ENCODE results near the gene CAPN13. TPM values are rescaled to one million over a fixed set of nuclear protein-coding genes. Genes with fewer than 3 reads are reported as not detected.

CAPN13 gene
- total RNA-seq, 1 donor from 2014 or later, result not detected

DNA sequence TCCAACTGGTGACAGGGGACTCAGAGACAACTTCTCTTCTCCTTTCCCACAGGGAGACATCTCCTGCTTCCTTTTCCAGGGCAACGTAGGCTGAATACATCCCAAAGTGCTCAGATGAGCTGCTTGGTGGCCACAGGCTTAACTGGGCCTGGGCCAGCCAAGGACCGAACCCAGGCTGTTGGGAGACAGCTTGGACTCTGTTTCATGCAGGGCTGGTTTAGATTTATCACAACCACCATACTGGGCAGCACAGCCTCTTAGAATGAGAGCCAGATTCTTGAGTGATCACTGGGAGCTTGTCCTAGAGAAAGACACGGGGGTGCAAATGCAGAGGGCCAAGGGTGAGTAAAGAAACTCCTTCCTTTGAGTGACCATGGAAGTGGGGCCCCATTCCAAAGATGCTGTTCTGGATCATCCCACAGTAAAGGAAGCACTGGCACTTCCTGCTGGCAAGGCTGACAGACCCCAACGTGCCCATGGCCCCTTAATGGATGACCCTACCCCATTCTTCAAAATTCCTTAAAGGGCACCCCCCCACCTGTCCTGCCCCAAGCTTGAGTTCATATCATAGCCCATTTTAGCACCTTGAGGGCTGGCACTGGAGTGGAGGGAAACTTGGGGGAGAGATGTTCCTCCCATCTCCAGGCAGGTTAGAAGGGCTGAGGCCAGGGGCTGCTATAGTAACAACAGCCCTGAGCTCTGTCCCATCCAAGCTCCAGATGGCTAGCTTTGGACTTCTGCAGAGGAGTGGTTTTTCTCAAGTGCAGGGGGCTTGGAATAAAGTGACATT lies 84.1 kb downstream of the CAPN13 start:
- Mint-ChIP-seq H3K9me3 (peaks cover 6% of the 10 kb centered on the region), H3K36me3 (no peaks in the 10 kb centered on the region), H3K4me3 (no peak overlapping the region), H3K4me1 (no peaks in the 10 kb centered on the region), H3K27me3 (ENCODE audit: low read depth) (peaks cover 38% of the 10 kb centered on the region), H3K27ac (no peak overlapping the region)
- DNase-seq (ENCODE audit: low spot score in 2 of 2, unreplicated experiment in 2 of 2), result peak in 1 of 2 experiments; percentile 13
- TF ChIP-seq, protein P1, sequence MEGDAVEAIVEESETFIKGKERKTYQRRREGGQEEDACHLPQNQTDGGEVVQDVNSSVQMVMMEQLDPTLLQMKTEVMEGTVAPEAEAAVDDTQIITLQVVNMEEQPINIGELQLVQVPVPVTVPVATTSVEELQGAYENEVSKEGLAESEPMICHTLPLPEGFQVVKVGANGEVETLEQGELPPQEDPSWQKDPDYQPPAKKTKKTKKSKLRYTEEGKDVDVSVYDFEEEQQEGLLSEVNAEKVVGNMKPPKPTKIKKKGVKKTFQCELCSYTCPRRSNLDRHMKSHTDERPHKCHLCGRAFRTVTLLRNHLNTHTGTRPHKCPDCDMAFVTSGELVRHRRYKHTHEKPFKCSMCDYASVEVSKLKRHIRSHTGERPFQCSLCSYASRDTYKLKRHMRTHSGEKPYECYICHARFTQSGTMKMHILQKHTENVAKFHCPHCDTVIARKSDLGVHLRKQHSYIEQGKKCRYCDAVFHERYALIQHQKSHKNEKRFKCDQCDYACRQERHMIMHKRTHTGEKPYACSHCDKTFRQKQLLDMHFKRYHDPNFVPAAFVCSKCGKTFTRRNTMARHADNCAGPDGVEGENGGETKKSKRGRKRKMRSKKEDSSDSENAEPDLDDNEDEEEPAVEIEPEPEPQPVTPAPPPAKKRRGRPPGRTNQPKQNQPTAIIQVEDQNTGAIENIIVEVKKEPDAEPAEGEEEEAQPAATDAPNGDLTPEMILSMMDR (IDR thresholded peaks at IDR 0.05; ENCODE audit: unreplicated experiment), result no peak

DNA sequence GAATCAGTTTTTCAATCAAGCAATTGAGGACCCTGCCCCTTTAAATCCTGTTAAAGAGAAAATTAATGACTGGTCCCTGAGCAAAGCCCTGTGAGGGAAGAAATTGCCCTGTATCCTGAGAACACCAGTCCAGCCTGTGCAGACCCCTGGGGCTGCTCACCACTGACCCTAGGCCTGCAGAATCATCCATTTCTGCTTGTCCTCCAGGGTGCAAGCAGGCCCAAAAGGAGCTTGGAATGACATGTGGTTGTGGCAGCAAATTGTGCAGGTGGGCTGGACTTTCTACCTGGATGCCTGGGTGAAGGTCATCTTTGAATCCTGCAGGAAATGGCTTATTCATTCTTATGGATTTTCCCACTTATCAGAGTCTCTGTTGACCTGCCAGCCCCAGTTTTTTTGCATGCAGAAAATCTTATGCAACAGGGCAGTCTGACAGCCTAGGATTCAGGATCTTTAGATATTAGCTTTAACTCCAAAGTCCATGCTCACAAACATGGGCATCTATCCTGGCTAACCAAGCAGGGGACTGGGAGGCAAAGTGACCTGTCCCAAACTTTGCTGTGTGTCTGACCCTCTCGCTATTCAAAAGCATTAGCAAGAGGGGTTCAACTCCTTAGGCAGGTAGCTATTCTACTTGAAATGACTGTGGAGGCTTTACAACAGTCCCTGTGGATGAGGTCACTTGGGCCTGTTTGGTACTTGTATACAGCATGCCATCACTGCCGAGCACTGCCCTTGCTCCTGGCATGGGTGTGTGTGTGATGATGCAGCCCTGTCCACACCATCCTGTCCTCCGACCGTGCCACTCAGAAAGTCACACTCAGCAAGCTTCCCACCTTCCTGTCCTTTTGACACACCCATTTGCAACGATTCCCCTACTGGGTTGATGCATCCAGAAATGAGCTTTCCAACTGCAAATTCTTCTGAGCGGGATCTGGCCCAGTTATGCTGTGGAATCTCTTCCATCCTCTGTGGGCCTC lies 85.3 kb downstream of the CAPN13 start:
- TF ChIP-seq, protein P1 (IDR thresholded peaks at IDR 0.05; ENCODE audit: unreplicated experiment), result no peak
- peaks cover 6% of the 10 kb centered on the region for H3K9me3 Mint-ChIP-seq
- peak in 1 of 2 experiments; percentile 20 for DNase-seq (ENCODE audit: low spot score in 2 of 2, unreplicated experiment in 2 of 2)
- no peaks in the 10 kb centered on the region for H3K36me3 Mint-ChIP-seq
- peaks cover 33% of the 10 kb centered on the region for H3K27me3 Mint-ChIP-seq (ENCODE audit: low read depth)
- H3K4me1 Mint-ChIP-seq, result no peaks in the 10 kb centered on the region
- H3K4me3 Mint-ChIP-seq, result no peak overlapping the region
- no peak overlapping the region for H3K27ac Mint-ChIP-seq

DNA sequence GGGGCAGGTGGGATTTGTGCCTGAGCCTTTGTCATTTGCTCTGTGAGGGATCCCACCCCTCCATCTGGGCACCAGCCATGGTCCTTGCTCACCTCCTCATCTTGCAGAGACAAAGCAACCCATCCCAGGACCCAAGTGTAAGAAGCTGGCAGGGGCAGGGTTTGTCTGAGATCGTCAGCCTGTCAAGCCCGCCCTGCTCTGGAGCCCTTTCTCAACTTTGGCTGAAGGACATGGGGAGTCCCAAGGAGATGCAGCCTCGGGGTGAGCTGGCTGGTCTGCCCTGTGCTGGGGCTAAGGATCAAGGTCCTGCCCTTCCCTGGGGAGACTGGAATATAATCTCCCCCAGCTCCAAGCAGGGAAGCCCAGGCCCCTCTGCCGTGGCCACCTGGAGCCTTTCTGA lies 86.0 kb downstream of the CAPN13 start:
- no peaks in the 10 kb centered on the region for H3K36me3 Mint-ChIP-seq
- peaks cover 31% of the 10 kb centered on the region for H3K27me3 Mint-ChIP-seq (ENCODE audit: low read depth)
- DNase-seq (ENCODE audit: low spot score in 2 of 2, unreplicated experiment in 2 of 2), result peak in 1 of 2 experiments; percentile 29
- H3K4me1 Mint-ChIP-seq, result no peaks in the 10 kb centered on the region
- TF ChIP-seq, protein P1 (IDR thresholded peaks at IDR 0.05; ENCODE audit: unreplicated experiment), result no peak
- H3K27ac Mint-ChIP-seq, result no peak overlapping the region
- peaks cover 6% of the 10 kb centered on the region for H3K9me3 Mint-ChIP-seq
- no peak overlapping the region for H3K4me3 Mint-ChIP-seq

DNA sequence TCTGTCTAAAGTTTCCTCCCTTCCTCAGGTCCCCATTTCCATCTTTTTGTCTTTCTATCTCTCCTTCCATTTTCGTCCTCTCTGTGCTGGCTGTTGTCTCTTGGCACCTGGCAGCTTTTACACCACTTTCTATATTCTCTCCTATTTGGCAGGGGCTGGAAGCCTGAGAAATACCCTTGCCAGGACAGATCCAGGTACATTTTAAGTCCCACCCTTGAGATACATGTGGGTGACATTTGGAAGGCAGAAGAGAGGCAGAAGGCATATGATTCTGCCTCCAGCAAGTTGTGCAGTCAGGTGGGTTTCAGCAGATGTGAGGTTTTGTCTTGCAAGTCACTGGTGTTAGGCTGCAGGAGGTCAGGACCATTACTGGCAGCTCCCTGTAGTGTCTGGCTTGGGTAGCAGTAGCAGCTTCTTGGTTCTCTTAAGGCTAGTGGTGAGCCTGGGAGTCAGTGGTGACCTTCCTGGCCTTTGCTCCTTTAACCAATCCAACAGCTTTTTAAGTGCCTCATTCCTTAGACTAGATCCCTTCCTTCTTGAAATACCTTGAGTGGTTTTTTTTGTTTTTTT lies 90.1 kb downstream of the CAPN13 start:
- no peak overlapping the region for H3K4me3 Mint-ChIP-seq
- H3K27me3 Mint-ChIP-seq (ENCODE audit: low read depth), result peaks cover 7% of the 10 kb centered on the region
- DNase-seq (ENCODE audit: low spot score in 2 of 2, unreplicated experiment in 2 of 2), result no peak
- H3K27ac Mint-ChIP-seq, result no peak overlapping the region
- no peaks in the 10 kb centered on the region for H3K4me1 Mint-ChIP-seq
- no peaks in the 10 kb centered on the region for H3K36me3 Mint-ChIP-seq
- TF ChIP-seq, protein P1 (IDR thresholded peaks at IDR 0.05; ENCODE audit: unreplicated experiment), result no peak
- H3K9me3 Mint-ChIP-seq, result peaks cover 6% of the 10 kb centered on the region

DNA sequence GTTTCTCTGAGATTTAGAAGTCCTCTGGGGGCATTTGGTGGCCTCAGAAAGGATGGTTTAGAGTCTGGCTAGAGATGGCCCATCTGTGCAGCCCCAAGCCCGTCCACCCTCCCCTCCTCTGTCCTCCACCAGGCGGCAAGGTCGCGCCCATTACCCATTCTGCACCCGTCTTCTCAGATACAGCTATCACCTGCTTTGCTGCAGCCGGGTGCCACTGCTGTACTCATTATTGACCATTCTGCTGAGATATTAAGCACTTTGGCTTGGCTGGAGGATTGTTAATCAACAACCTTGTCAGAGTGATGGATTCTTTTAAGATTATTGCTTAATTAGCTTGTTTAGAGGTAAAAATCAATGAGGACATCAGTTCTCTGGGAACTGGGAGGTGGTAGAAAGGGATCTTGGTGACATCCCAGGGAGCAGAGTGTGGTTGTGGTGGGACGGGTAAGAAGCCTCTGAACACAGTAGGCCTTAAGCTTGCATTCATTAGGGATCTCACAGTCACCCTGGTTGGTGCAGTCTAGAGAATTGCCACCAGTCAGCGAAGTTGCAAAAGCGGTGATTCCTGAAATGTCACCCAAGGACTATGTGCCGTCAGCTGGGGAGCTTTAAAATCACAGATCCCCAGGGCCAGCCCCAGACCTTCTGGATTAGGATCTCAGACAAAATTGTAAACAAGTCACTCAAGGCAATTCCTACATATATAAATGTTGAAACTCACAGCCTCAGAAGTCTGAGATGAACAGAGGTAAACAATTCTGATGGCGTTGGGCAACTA lies 90.9 kb downstream of the CAPN13 start:
- no peaks in the 10 kb centered on the region for H3K4me1 Mint-ChIP-seq
- H3K9me3 Mint-ChIP-seq, result peaks cover 6% of the 10 kb centered on the region
- peaks cover 6% of the 10 kb centered on the region for H3K27me3 Mint-ChIP-seq (ENCODE audit: low read depth)
- no peak overlapping the region for H3K4me3 Mint-ChIP-seq
- TF ChIP-seq, protein P1 (IDR thresholded peaks at IDR 0.05; ENCODE audit: unreplicated experiment), result no peak
- peak in 1 of 2 experiments; percentile 16 for DNase-seq (ENCODE audit: low spot score in 2 of 2, unreplicated experiment in 2 of 2)
- no peaks in the 10 kb centered on the region for H3K36me3 Mint-ChIP-seq
- no peak overlapping the region for H3K27ac Mint-ChIP-seq
